Measurements from ENCODE around the gene CNOT2.

DNA sequence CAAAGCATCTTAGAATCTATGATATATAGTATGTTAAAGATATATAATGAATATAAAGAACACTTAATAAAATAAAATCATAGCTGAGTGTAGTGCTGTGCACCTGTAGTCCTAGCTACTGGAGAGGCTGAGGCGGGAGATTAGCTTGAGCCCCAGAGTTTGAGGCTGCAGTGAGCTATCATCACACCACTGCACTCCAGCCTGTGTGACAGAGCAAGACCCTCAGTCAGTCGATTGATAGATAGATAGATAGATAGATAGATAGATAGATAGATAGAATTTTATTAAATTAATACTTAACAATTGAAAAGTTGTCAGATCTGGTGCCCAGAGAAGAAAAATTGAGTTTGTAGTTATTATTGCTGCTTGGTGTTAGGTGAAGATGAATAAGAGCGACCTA, 40.0 kb downstream of the CNOT2 start:
- no peak for TF ChIP-seq SIN3A (IDR thresholded peaks at IDR 0.05; ENCODE audit: borderline replicate concordance, insufficient read depth, low read length)
- no peak for TF ChIP-seq REST (IDR thresholded peaks at IDR 0.05; ENCODE audit: insufficient read depth in 1 of 2, low read depth in 2 of 2, low read length in 2 of 2)
- TF ChIP-seq POLR2AphosphoS5 (IDR thresholded peaks at IDR 0.05; ENCODE audit: low read depth, low read length), result no peak
- TF ChIP-seq TAF1 (IDR thresholded peaks at IDR 0.05; ENCODE audit: borderline replicate concordance, insufficient read depth, low read length), result no peak
- TF ChIP-seq FOXP2 (optimal IDR thresholded peaks at IDR 0.05; ENCODE audit: borderline replicate concordance, extremely low read depth, extremely low read length, insufficient read depth), result no peak
